Neural crest cell (in vitro differentiated cells): ENCODE measurements around the gene GPR21. TPM values are rescaled to one million over a fixed set of nuclear protein-coding genes. Genes with fewer than 3 reads are reported as not detected.
A peak's percentile ranks its signal among the peaks of the same experiment; 100 is the strongest.

ENCODE experiments used
- DNase-seq: peaks from one replicate; pipeline ENCODE4 v3.0.0; 2021; ENCODE audit warnings: low read depth, mixed read lengths, low spot score
- H3K27ac Mint-ChIP-seq: one replicate; pipeline ENCODE4 v1.8.0; 2021; ENCODE audit warnings: mild to moderate bottlenecking, mixed read lengths; ENCODE audit not compliant: unreplicated experiment
- H3K27me3 Mint-ChIP-seq: 2 replicates; pipeline ENCODE4 v1.8.0; 2021; ENCODE audit warnings: low read depth, mild to moderate bottlenecking, mixed read lengths
- H3K36me3 Mint-ChIP-seq: 2 replicates; pipeline ENCODE4 v1.8.0; 2021; ENCODE audit warnings: low read depth, mild to moderate bottlenecking, mixed read lengths
- H3K4me1 Mint-ChIP-seq: 2 replicates; pipeline ENCODE4 v1.8.0; 2021; ENCODE audit warnings: mixed read lengths
- H3K4me3 Mint-ChIP-seq: one replicate; pipeline ENCODE4 v1.8.0; 2021; ENCODE audit warnings: mild to moderate bottlenecking, mixed read lengths
- H3K9me3 Mint-ChIP-seq: 2 replicates; pipeline ENCODE4 v1.8.0; 2021; ENCODE audit warnings: mixed read lengths
- total RNA-seq: library from RNA; stranded (reverse); gene quantifications from 2 replicates; pipeline ENCODE4 v1.2.1, GENCODE V29; 2021
- TF ChIP-seq, protein P1 (sequence below): fragments of 200-600 bp; sonication (generic); conservative IDR thresholded peaks from 2 replicates; pipeline ENCODE4 v1.5.0; 2021; ENCODE audit warnings: antibody characterized with exemption, mild to moderate bottlenecking

GPR21 gene
- total RNA-seq, 1 donor from 2014 or later: 1.0 TPM

DNA sequence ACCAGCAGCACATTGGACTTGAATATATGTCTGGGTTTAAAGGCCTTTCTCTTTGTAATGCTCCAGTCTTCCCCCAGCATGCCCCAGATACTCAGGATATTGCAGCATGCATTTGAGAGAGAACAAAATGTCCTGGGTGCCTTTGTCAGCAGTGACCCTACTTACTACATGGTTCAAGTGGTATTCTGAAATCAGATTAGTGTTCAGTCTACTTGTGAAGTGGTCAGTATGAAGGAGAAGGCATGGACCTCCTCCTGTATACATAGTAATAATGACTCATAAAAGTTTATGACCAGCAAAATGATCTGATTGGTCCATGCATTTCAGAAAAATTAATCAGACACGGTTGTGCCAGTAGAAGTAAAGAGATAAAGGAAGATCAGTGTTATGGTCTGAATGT, 25.4 kb downstream of the GPR21 start:
- no peak for DNase-seq
- Mint-ChIP-seq H3K4me1 (peaks cover 6% of the 10 kb centered on the region), H3K27ac (peak overlapping the region; percentile 43), H3K9me3 (no peaks in the 10 kb centered on the region), H3K36me3 (peaks cover 11% of the 10 kb centered on the region), H3K4me3 (no peak overlapping the region), H3K27me3 (no peaks in the 10 kb centered on the region)
- TF ChIP-seq, protein P1, sequence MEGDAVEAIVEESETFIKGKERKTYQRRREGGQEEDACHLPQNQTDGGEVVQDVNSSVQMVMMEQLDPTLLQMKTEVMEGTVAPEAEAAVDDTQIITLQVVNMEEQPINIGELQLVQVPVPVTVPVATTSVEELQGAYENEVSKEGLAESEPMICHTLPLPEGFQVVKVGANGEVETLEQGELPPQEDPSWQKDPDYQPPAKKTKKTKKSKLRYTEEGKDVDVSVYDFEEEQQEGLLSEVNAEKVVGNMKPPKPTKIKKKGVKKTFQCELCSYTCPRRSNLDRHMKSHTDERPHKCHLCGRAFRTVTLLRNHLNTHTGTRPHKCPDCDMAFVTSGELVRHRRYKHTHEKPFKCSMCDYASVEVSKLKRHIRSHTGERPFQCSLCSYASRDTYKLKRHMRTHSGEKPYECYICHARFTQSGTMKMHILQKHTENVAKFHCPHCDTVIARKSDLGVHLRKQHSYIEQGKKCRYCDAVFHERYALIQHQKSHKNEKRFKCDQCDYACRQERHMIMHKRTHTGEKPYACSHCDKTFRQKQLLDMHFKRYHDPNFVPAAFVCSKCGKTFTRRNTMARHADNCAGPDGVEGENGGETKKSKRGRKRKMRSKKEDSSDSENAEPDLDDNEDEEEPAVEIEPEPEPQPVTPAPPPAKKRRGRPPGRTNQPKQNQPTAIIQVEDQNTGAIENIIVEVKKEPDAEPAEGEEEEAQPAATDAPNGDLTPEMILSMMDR: no peak

DNA sequence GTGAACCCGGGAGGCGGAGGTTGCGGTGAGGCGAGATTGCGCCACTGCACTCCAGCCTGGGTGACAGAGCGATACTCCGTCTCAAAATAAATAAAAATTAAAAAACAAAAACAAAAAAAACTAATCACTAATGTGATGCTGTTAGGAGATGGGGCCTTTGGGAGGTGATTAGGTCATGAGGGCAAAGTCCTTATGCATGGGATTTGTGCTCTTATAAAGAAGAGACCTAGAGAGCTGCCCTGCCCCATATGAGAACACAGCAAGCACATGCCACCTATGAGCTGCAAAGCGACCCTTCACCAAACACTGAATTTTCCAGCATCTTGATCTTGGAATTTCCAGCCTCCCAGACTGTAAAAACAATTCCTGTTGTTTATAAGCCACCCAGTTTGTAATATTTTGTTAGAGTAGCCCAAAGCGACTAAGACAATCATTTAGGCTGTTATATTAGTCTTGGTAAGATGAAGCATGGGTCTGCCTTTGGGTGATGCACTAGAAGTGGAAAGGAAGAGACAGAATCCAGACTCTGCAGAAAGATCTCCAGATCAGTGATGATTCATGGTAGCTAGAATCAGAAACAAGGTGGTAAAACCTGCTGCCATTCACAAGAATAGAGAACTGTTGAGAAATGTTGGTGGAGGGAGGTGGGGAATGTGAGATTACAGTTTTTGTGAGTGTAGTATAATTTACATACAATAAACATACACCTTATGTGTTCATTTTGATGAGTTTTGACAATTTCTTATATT, 26.2 kb downstream of the GPR21 start:
- no peak overlapping the region for H3K4me3 Mint-ChIP-seq
- H3K9me3 Mint-ChIP-seq: no peaks in the 10 kb centered on the region
- H3K4me1 Mint-ChIP-seq: peaks cover 6% of the 10 kb centered on the region
- TF ChIP-seq, protein P1: no peak
- H3K36me3 Mint-ChIP-seq: peaks cover 11% of the 10 kb centered on the region
- no peak overlapping the region for H3K27ac Mint-ChIP-seq
- no peaks in the 10 kb centered on the region for H3K27me3 Mint-ChIP-seq
- no peak for DNase-seq

DNA sequence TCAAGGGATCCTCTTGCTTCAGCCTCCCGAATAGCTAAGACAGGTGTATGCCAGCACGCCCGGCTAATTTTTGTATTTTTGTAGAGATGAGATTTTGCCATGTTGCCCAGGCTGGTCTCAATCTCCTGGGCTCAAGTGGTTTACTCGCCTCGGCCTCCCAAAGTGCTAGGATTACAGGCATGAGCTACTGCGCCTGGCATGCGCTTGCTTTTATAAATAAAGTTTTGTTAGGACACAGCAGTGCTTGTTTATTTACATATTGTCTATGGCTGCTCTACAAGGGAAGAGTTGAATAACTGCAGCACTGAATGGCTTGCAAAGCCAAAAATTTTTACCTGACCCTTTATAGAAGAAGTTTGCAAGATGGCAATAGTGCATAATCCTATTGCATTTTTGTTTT, 27.7 kb downstream of the GPR21 start:
- H3K27ac Mint-ChIP-seq: no peak overlapping the region
- no peaks in the 10 kb centered on the region for H3K9me3 Mint-ChIP-seq
- peaks cover 6% of the 10 kb centered on the region for H3K4me1 Mint-ChIP-seq
- no peak for DNase-seq
- peaks cover 7% of the 10 kb centered on the region for H3K36me3 Mint-ChIP-seq
- H3K4me3 Mint-ChIP-seq: no peak overlapping the region
- TF ChIP-seq, protein P1: no peak
- H3K27me3 Mint-ChIP-seq: no peaks in the 10 kb centered on the region

DNA sequence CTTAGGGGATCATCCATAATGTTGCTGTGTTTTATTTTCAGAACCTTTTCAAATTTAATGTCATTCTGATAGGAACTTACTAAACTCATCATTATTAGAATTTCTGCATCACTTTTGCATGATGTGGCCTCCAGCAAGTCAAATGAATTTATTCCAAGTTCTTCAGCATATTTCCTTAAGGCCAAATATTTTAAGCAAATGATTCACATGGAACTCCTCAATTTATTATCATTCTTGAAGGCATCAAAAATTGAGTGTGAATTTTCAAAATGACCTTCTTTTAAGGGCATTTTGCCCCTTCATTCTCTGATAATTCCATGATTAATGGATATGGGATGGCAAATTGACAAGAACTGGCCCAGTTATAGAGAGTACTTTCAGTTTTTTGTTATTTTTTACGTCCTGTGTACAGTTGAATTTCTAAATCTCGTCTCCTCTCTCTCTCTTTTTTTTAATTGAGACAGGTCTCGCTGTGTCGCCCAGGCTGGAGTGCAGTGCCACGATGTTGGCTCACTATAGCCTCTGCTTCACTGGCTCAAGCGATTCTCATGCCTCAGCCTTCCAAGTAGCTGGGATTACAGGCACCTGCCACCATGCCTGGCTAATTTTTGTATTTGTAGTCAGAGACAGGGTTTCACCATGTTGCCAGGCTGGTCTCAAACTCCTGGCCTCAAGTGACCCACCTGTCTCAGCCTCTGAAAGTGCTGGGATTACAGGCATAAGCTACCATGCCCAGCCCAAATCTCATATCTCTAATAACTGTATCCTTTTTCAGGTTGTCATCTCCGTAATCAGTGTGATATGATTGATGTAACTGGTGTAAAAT, 29.1 kb downstream of the GPR21 start:
- H3K9me3 Mint-ChIP-seq: no peaks in the 10 kb centered on the region
- no peak overlapping the region for H3K4me3 Mint-ChIP-seq
- TF ChIP-seq, protein P1: no peak
- H3K27me3 Mint-ChIP-seq: no peaks in the 10 kb centered on the region
- H3K27ac Mint-ChIP-seq: no peak overlapping the region
- DNase-seq: no peak
- peaks cover 6% of the 10 kb centered on the region for H3K4me1 Mint-ChIP-seq
- peaks cover 12% of the 10 kb centered on the region for H3K36me3 Mint-ChIP-seq

DNA sequence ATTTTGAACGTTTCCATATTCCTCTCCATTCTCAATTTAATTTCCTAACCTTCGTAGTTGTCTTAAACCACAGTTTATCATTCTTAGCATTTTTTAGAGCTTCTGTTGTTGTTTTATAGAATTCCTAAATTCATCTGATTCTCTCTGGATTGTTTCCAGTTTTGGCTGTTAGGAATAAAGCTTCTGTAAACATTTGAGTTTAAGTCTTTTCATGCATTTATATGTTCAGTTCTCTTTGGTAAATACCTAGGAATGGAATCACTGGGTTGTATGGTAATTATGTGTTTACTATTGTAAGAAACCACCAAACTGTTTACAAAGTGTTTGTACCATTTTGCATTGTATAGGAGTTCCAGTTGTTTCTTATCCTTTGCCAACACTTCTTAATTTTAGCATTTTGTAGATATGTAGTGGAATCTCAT, 29.7 kb downstream of the GPR21 start:
- Mint-ChIP-seq H3K27ac (no peak overlapping the region), H3K9me3 (no peaks in the 10 kb centered on the region), H3K4me1 (peaks cover 6% of the 10 kb centered on the region), H3K4me3 (no peak overlapping the region), H3K27me3 (no peaks in the 10 kb centered on the region), H3K36me3 (peaks cover 12% of the 10 kb centered on the region)
- TF ChIP-seq, protein P1: no peak
- no peak for DNase-seq
